DMS 273 (cell line): ENCODE data around the gene ZNF512B.
"Not testable (repeated sequence)": the region's sequence is repeated elsewhere in the genome, so short reads cannot be mapped to it uniquely, and the experiment has no call there.

Experiments
- DNase-seq: peaks from one replicate; lab custom pipeline; 2025; ENCODE audit not compliant: unreplicated experiment; lab: John Stamatoyannopoulos, UW

The ZNF512B gene

DNA sequence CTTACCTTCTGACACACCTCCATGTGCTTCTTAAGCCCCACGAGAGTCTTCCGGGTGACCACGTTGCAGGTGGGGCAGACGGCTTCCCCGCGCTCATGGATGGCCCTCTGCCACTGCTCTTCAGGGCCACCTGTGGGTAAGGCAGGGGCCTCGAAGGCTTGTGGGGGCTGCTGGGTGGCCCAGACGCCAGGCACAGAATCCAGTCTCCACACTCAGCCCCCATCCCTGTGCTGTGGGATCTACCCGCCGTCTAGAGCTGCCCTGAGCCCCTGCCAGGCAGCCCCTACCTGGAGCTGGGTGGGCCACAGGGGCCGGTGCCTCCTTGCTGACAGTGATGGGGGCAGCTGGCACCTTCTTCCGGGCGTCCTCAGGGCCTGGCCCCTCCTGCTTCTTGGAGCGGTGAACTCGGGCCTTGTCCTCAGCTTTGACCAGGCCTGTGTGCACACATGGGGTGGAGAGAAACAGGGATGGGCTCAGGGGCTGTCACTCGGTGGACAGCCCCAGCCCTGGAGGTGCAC lies 5.9 kb downstream of the ZNF512B start:
- DNase-seq = no peak

DNA sequence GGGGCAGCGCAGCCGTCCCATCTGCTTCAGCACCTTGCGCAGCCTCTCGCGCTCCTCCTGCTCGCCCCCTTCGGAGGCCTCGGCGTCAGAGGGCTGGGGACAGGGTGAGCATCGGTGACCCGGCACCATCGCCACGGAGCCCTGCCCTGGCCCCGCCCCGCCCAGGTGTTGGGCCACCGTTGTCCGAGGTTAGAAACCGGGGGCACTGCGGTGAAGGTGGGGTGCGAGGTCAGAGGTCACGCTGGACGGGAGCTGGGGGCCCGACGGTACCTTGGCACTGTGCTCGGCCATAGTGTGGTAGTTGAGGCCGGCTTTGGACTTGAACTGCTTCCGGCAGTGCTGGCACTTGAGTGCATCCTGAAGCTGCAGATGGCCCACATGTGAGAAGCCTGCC lies 6.4 kb downstream of the ZNF512B start:
- no peak for DNase-seq

GRCh38 chr20:63962426-63963347 lies 7.0 kb downstream of the ZNF512B start:
- DNase-seq = no peak

- no peak for DNase-seq
Measured at GRCh38 chr20:63961664-63962425, 7.9 kb downstream of the ZNF512B start.

- DNase-seq = not testable (repeated sequence)
Measured at GRCh38 chr20:63960654-63961621, 8.8 kb downstream of the ZNF512B start.

- no peak for DNase-seq
Measured at GRCh38 chr20:63959699-63960075, 10.0 kb downstream of the ZNF512B start.

GRCh38 chr20:63958964-63959698 lies 10.6 kb downstream of the ZNF512B start:
- peak; percentile 78 for DNase-seq

DNA sequence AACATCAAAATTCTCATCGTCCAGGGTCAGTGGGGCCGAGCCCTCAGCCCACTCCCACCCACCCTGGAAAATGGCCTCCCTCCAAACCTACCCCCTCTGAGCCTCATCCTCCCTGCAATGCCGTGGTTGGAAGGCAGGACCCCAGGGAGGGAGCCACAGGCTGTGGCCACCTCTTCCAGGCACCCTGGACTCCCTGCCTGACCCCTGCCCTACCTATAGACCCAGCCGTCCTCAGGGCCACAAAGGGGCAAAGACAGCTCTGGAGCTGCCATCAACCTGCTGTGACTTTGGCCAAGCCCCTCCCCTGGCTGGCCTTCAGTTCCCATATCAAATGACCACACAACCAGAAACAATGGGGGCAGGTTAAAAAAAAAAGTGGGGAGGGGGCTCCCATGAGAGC lies 11.3 kb downstream of the ZNF512B start:
- DNase-seq = no peak

DNA sequence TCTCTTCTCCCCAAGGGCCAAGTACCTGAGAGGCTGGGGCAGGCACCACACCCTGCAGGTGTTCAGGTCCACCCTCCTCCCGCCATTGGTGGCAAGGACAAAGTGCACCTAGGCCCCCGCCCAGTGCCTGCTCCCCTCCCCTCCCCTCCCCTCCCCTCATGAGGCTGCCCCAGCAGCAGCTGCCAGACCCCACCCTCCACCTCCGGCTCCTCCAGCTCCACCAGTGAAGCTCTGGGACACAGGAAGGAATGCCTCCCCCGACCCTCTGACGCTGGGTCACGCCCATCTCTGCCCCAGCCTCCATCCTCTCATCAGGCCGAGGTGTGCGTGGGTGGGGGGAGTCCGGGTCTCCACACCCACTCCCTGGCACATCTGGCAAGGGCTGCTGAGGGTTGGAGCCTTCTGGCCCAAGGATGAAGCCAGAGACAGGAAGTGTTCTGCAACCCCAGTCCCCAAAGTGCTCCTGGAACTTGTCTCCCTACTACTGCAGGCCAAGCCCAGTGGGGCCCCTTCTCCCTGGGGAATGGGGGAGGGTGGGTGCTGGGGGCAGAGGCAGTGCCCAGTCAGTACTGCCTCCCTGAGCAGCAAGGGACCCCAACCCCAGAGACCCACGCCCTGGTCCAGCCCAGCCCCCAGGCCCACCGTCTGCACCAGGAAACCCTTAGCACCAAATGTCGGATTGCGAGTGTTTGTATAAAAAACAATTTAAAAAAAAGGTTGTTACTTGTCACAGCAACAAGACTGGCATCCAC lies 11.9 kb downstream of the ZNF512B start:
- DNase-seq = peak; percentile 89

GRCh38 chr20:63957004-63957689 lies 12.6 kb downstream of the ZNF512B start:
- DNase-seq = peak; percentile 93

- no peak for DNase-seq
Measured at GRCh38 chr20:63956664-63957003, 13.1 kb downstream of the ZNF512B start.

DNA sequence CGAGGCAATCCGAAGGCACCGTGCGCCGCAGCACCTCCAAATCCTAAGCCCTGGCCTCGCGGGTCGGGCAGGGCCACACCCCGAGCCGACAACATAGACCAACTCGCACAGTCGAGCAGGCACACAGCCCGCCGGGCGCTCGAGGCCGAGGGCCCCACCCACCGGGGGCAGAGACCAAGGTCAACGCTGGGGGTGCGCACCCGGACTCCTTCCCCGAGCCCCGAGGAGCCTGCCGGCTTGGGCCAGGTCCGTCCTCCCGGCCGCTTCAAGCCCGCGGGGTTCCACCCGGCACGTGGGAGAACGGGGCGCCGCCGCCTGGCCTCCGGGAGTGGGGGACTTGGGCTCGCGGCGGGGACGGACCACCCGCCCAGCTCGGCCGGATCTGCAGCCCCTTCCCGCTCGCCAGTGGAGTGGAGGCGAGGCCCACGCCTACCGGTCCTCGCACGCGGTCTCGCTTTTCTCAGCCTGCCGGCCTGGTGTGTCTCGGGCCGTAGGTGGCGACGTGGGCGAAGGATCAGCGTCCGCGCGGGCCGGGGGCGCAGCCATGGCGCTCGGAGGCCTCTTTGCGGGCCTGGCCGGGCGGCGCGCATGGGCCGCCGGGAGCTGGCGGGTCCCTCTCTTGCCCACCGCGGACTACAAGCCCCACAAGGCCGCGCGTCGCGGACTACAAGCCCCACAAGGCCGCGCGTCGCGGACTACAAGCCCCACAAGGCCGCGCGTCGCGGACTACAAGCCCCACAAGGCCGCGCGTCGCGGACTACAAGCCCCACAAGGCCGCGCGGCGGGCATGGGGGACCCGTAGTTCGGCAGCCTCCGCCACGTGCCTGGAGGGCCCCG lies 13.7 kb downstream of the ZNF512B start, which contains the start of gene UCKL1:
UCKL1 (minus strand) TSS at position 590 of the 837 bp plus-strand sequence; CDS start at position 546, 44 bp downstream.
- peak; percentile 96 for DNase-seq

DNA sequence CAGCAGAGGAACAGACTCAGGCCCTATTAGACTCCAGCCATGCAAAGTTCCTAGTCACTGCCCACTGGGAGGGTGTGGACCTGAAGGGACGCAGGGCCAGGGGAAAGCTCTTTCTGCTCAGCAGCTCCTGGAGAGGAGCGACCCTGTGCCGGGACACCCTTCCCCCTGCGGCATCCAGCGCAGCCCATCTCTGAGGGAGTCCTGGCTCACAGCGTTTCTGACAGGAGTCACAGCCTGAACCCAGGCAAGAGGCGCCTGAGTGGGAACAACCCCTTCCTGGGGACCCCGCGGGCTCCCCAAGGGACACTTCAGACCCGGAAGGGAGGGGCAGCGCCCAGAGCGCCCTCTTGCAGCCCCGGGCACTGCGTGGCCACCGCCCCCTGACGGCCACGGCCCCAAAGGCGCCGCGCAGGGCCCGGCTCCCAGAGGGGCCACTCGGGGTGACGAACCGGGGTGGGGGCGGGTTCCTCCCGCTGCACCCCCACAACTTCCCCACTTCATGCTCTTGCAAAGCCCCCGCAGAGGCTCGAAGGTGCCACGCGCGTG lies 14.4 kb downstream of the ZNF512B start:
- peak; percentile 63 for DNase-seq

- DNase-seq = no peak
Measured at GRCh38 chr20:63953764-63954429, 15.8 kb downstream of the ZNF512B start.

DNA sequence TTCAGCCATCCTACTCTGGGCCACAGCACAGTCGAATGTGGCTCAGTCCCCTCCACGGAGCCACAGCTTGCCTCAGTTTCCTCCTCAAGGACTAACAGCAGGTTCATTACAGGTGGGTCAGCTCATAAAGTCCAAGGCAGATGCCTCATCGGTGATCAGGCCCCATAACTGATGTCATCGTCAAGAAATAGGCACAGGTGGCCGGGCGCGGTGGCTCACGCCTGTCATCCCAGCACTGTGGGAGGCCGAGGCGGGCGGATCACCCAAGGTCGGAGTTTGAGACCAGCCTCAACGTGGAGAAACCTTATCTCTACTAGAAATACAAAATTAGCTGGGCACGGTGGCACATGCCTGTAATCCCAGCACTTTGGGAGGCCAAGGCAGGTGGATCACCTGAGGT lies 17.0 kb downstream of the ZNF512B start:
- no peak for DNase-seq

DNA sequence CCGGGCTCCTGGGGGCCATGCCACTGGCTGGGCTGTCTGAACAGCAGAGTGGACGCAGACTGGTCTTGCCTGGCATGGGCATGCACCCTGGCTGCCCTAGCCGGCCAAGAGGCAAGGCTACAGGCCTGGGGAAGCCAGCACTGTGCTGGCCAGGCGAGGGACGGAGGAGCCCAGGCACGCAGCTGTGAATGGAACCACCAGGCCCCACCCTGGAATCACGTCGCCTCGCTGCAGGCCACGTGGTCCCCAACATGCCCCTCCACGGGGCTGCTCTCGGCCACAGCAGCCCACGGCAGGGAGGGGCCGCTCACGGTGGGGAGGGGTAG lies 17.6 kb downstream of the ZNF512B start:
- DNase-seq = no peak
